VCaP (cell line): ENCODE data around the gene S100A8.

Experiments
- H3K27ac ChIP-seq: fragments of 450-650 bp; 2 replicates; pipeline ENCODE4 v1.5.1; 2017
- CTCF ChIP-seq: fragments of 450-650 bp; conservative IDR thresholded peaks from 2 replicates; pipeline ENCODE4 v1.5.1; 2017; ENCODE audit warnings: mild to moderate bottlenecking, moderate library complexity

Gene S100A8

GRCh38 chr1:153390938-153391710 is at the start of gene S100A8:
S100A8 (minus strand) TSS chr1:153391073; CDS start chr1:153390535, 538 bp downstream.
- no peak within 1 kb of the TSS for H3K27ac ChIP-seq
- no peak for TF ChIP-seq CTCF

GRCh38 chr1:153439273-153439672 is 48.4 kb upstream of the S100A8 start:
- no peak for TF ChIP-seq CTCF
- H3K27ac ChIP-seq: no peak overlapping the region

GRCh38 chr1:153438599-153438998 is 47.7 kb upstream of the S100A8 start:
- no peak for TF ChIP-seq CTCF
- H3K27ac ChIP-seq: no peak overlapping the region

- H3K27ac ChIP-seq: no peak overlapping the region
- TF ChIP-seq CTCF: no peak
Measured at GRCh38 chr1:153437236-153437635, 46.4 kb upstream of the S100A8 start.

- no peak for TF ChIP-seq CTCF
Measured at GRCh38 chr1:153434746-153435455, 44.0 kb upstream of the S100A8 start.

GRCh38 chr1:153432874-153433681 is 42.2 kb upstream of the S100A8 start:
- TF ChIP-seq CTCF: no peak
- H3K27ac ChIP-seq: no peak overlapping the region

More at GRCh38 chr1:153434746-153435455, 44.0 kb upstream of the S100A8 start:
- no peak overlapping the region for H3K27ac ChIP-seq

GRCh38 chr1:153431928-153432327 is 41.1 kb upstream of the S100A8 start:
- TF ChIP-seq CTCF: no peak
- no peak overlapping the region for H3K27ac ChIP-seq
